ENCODE measurements around the gene TMEM63A.
"Not testable (repeated sequence)": the region's sequence is repeated elsewhere in the genome, so short reads cannot be mapped to it uniquely, and the experiment has no call there.

Gene TMEM63A

DNA sequence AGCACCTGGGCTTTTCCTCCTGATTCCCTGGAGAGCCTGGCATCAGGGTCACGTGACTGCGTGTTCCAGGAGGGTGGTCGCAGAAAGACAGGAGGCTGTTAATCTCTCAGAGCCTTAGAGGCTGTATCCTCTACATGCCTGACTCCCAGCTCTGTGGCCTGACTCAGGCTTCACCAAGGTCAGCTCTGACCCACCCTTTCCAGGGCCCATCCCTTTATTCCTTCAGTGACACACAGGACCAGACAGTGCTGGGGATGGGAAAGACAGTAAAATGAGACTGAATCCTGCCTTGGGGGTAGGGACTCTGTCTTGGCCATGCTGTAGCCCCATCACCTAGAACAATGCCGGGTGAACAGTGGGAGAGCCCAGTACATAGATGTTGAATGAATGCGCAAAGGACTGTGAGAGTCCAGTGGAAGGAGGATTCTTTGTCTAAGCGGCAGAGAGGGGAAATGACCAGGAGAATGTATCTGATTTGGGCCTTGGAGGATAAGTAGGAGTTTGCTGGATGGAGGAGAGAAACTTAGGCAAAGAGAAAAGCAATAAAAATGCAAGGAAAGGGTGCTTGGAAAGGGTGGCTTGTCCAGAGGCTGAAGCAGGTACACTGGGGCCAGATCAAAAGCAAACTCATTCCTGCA is 39.3 kb downstream of the TMEM63A start:
- DNase-seq: no peak

DNA sequence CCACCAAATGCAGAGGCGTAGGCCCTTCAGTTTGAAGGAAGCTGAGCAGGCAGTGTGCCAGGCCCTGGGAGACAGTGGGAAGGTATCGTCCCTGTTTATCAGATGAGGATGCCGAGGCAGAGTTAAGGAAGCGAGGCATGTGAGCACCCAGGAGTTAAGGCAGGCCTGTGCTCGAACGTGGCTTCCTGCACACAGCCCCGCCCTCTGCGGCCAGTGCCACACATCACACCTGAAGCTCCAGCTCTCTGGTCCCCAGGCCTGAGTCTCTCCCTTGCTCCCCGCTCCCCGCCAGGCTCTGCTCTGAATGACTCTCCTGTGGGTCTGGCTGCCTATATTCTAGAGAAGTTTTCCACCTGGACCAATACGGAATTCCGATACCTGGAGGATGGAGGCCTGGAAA is 40.1 kb downstream of the TMEM63A start:
- no peak for DNase-seq

- no peak for DNase-seq
Observed at GRCh38 chr1:225840713-225841112, 41.5 kb downstream of the TMEM63A start.

- DNase-seq: no peak
Observed at GRCh38 chr1:225840223-225840610, 42.0 kb downstream of the TMEM63A start.

DNA sequence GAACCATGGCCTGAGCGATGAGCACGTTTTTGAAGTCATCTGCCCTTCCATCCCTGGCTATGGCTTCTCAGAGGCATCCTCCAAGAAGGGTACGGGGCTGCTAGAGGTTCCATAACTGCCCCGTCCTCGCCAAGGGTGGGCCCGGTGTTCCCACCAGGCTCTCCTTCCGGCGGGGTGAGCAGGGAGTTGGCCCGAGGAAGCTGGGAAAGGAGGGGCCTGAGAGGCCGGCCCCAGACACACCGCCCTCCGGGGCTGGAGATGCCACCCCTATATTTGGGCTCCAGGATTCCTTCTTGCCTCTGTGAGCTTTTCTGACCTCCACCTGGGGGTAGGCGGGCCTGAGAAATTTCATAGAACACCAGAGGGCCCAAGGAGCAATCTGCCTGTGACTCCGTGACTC is 43.4 kb downstream of the TMEM63A start:
- no peak for DNase-seq

DNA sequence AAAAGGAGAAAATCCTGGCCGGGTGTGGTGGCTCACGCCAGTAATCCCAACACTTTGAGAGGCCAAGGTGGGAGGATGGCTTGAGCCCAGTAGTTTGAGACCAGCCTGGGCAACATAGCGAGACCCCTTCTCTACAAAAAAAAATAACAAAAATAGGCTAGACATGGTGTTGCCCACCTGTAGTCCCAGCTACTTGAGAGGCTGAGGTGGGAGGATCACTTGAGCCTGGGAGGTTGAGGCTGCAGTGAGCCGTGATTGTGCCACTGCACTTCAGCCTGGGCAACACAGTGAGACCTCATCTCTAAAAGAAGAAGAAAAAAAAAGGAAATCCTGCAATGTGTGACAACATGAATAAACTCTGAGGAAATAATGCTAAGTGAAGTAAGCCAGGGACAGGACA is 45.9 kb downstream of the TMEM63A start:
- not testable (repeated sequence) for DNase-seq

- no peak for DNase-seq
Observed at GRCh38 chr1:225835856-225836255, 46.3 kb downstream of the TMEM63A start.

GRCh38 chr1:225834417-225835329 is 47.5 kb downstream of the TMEM63A start:
- DNase-seq: no peak

DNA sequence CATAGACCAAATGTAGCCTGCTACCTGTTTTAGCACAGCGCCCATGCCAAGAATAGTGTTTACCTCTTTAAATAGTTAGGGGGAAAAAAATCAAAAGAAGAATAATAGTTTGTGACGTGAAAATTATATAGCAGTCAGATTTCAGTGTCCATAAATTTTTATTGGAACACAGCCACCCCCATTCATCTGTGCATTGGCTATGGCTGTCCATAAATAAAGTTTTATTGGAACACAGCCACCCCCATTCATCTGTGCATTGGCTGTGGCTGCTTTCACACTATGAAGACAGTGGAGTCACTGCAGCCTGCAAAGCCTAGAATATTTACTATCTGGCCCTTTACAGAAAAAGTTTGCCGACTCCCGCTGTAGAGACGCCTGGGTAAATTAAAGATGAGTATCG is 51.3 kb downstream of the TMEM63A start:
- DNase-seq: no peak

DNA sequence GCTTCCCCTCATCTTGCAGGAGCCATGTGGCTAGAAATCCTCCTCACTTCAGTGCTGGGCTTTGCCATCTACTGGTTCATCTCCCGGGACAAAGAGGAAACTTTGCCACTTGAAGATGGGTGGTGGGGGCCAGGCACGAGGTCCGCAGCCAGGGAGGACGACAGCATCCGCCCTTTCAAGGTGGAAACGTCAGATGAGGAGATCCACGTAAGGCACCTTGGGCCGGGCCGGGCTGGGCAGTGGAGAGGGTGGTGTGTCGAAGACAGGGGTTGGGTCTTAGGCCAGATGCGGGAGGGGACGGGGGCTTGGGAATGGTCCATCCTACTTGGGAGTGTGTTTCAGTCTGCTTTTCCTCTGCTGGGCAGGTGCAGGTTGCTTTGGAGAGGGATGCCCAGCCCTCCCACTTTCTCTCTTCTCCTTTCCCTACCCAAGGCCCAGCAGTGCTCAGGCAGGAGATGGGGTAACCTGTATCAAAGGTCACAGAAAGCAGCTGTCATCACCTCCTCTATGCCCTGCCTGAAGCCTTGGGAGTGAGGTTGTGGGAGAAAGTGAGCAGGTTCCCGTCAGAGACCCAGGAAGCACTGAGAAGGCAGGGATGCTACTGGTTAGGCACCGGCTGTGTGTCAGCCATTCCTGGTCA is 53.4 kb downstream of the TMEM63A start:
- no peak for DNase-seq

- no peak for DNase-seq
Observed at GRCh38 chr1:225827076-225827475, 55.1 kb downstream of the TMEM63A start.

GRCh38 chr1:225825607-225826007 is 56.6 kb downstream of the TMEM63A start:
- no peak for DNase-seq

- no peak for DNase-seq
Observed at GRCh38 chr1:225825078-225825477, 57.1 kb downstream of the TMEM63A start.

- no peak for DNase-seq
Observed at GRCh38 chr1:225824533-225824941, 57.6 kb downstream of the TMEM63A start.

- no peak for DNase-seq
Observed at GRCh38 chr1:225823811-225824261, 58.3 kb downstream of the TMEM63A start.

- DNase-seq: no peak
Observed at GRCh38 chr1:225822655-225823403, 59.4 kb downstream of the TMEM63A start.

DNA sequence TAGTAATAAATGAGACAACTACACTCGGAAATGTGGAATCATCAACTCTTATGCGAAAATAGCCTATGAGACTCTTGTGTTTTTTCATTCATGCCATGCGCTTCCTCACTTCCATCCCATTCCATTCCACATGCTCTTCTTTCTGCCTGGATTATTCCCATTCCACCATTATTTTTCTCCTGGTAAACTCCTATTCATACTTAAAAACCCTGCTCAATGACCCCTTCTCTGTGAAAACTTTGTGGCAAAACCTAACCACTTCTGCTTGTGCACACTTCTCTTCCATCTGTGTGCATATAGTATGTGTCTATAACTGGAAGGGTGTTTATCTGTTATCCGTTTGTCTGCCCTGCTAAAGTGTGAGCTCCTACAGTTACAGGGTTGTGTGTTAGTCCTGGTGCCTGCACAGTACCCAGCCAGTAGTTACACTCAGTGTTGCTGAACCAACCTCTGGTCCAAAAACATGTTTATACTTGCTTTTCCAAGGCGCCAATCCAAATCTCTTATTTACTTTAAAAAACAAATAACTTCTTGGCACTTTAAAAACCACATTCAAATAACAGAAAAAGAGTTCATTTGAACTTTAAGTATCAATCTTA is 61.6 kb downstream of the TMEM63A start:
- no peak for DNase-seq

DNA sequence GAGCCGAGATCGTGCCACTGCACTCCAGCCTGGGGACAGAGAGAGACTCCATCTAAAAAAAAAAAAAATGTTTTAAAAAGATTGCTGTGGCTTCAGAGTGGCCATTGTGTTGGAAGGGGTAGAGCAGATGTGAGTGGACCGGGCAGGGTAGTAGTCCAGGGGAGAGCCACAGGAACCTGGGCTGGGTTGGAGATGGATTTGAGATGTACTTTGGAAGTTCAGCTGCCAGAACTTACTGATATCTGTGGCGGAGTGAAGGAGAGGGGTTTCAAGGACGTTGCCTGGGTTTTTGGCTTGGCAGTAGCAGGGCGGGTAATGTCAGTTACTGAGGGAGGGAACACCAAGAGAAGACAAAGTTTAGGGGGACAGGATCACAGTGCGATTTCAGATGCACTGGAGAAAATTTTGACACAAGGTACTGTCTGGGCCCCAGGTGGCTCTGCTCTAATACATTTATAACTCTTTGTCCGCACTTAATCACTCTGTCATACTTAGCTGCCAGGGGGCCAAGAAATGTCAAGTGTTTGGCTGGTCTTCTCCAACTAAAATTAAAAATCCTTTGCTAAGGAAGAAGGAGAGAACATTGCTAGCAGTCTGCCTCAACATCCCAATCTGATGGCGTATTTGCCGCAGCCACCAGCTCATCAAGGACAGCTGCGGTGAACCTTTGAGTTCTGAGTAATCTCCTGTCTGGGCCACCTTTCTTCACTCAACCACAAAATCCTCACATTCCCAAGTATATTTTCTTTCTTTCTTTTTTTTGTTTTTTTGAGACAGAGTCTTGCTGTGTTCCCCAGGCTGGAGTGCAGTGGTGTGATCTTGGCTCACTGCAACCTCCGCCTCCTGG is 62.6 kb downstream of the TMEM63A start:
- DNase-seq: no peak

DNA sequence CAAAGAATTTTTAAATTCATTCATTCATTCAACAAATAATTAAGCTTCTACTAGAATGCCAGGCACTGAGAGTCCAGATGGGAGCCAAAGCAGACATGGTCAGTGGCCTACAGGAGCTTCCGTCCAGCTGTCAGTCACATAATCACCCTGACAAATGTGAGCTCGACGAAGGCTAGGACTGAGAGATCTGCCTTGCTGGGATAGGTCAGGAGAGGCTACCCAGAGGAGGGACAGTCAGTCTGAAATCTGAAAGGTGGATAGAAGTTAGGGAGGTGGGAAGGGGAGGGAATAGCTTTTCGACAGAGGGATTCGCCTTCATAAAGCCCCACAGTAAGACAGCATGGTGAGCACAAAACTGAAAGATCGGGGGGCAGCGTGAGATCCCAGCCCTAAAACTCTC is 64.0 kb downstream of the TMEM63A start:
- no peak for DNase-seq

DNA sequence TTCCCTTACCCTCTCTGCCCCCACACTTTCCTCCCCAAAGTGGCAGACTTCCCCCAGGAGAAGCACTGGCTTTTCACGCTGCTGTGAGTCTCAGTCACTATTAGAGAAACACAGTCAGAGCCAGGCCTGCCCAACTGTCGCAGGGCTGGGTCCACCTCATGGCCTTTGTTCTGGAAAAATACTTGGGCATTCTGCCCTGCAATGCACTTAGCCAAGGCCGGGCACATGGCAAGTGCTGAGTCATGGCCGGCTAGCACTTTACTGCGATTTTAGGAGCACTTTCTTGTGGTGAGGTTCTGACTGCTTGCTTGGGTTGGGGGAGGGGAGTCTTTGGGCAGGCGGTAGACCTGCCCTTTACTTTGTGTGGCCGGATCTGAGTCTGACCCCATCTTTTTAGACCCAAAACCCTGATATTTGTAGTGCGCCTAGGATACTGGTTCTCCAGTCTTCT is 64.5 kb downstream of the TMEM63A start:
- no peak for DNase-seq

Data from effector CD8-positive, alpha-beta T cell (primary cell).